Mucosa of descending colon (tissue), 3 donors: Measurements from ENCODE around the gene SLC26A1. TPM values are rescaled to one million over a fixed set of nuclear protein-coding genes. Genes with fewer than 3 reads are reported as not detected.

ENCODE experiments used
- ATAC-seq: fragments of 200-7000 bp; cut with Tn5 transposase; one replicate; pipeline ENCODE4 v1.9.1; 2020; ENCODE audit warnings: mild to moderate bottlenecking, moderate library complexity
- DNase-seq, 3 donors: peaks; one replicate each; pipeline ENCODE4 v3.0.0-alpha.2; 2020
- H3K36me3 ChIP-seq: fragments of 200-600 bp; one replicate; pipeline ENCODE4 v1.8.0; 2021; ENCODE audit warnings: low read depth, mild to moderate bottlenecking
- H3K4me1 ChIP-seq: fragments of 200-600 bp; one replicate; pipeline ENCODE4 v1.8.0; 2021; ENCODE audit warnings: low read depth, mild to moderate bottlenecking
- H3K4me3 ChIP-seq: fragments of 200-600 bp; one replicate; pipeline ENCODE4 v1.8.0; 2021; ENCODE audit warnings: mild to moderate bottlenecking
- H3K9me3 ChIP-seq: fragments of 200-600 bp; one replicate; pipeline ENCODE4 v1.8.0; 2021; ENCODE audit warnings: mild to moderate bottlenecking
- CTCF ChIP-seq: fragments of 200-600 bp; IDR thresholded peaks from one replicate; pipeline ENCODE4 v1.8.0; 2022; ENCODE audit warnings: antibody characterized with exemption, mild to moderate bottlenecking
- intact Hi-C, 2 donors: fragments of 100-400 bp; cut with DNase I in 1 of 2; cut with micrococcal nuclease in 1 of 2; formaldehyde crosslinking; loops; one replicate each; pipeline versions ENCODE4 v1.11.0 to v1.11.1; 2022; cut with DNase I, micrococcal nuclease
- total RNA-seq, 3 donors: library from RNA; stranded (reverse); fragmentation: NEBNext Ultra II Directional in 2 of 3; extraction: Animal tissue kit (Norgen Biotek cat#: 25700) in 2 of 3; gene quantifications; one replicate each; pipeline versions ENCODE4 v1.2.1 to v1.2.4, GENCODE V29; 2021 to 2023
- donor health status: DM: no; HTN: no; CAD: no; lungs with moderate emphysema.
- donor health status: DM: no; HTN: no; CAD: no.
- donor health status: DM: no; HTN: yes; CAD: no.

The SLC26A1 gene
- total RNA-seq, 3 donors from 2014 or later = 0.85 to 2.8 (median 1.9) TPM

GRCh38 chr4:991451-992296, 1.5 kb downstream of the SLC26A1 start:
- intact Hi-C loops = no loop called here
- Histone ChIP-seq H3K36me3 (no peaks in the 10 kb centered on the region), H3K4me3 (no peak overlapping the region), H3K4me1 (peaks cover 31% of the 10 kb centered on the region), H3K9me3 (no peaks in the 10 kb centered on the region)
- TF ChIP-seq CTCF = no peak
- DNase-seq = peak in 2 of 3 donors; percentile 49 to 59
- ATAC-seq = no peak

GRCh38 chr4:990746-991367, 2.3 kb downstream of the SLC26A1 start:
- no peak for ATAC-seq
- Histone ChIP-seq H3K4me1 (peaks cover 28% of the 10 kb centered on the region), H3K9me3 (no peaks in the 10 kb centered on the region), H3K36me3 (no peaks in the 10 kb centered on the region), H3K4me3 (no peak overlapping the region)
- TF ChIP-seq CTCF = no peak
- intact Hi-C loops = no loop called here
- DNase-seq = peak in 2 of 3 donors; percentile 33 to 57

- ATAC-seq (no peak), DNase-seq (no peak)
- intact Hi-C loops = no loop called here
- TF ChIP-seq CTCF = no peak
- H3K4me1 ChIP-seq = peaks cover 36% of the 10 kb centered on the region
- no peak overlapping the region for H3K4me3 ChIP-seq
- H3K9me3 ChIP-seq = no peaks in the 10 kb centered on the region
- H3K36me3 ChIP-seq = no peaks in the 10 kb centered on the region
These were observed 3.3 kb downstream of the SLC26A1 start for GRCh38 chr4:989722-990471.

GRCh38 chr4:988726-989721, 4.2 kb downstream of the SLC26A1 start:
- Histone ChIP-seq H3K4me3 (no peak overlapping the region), H3K4me1 (peaks cover 38% of the 10 kb centered on the region), H3K9me3 (no peaks in the 10 kb centered on the region), H3K36me3 (no peaks in the 10 kb centered on the region)
- no peak for TF ChIP-seq CTCF
- DNase-seq (peak in 1 of 3 donors; percentile 54), ATAC-seq (no peak)
- intact Hi-C loops = no loop called here
